ENCODE data around the gene OTUD3.
"Not testable (repeated sequence)": the region's sequence is repeated elsewhere in the genome, so short reads cannot be mapped to it uniquely, and the experiment has no call there.

The OTUD3 gene

DNA sequence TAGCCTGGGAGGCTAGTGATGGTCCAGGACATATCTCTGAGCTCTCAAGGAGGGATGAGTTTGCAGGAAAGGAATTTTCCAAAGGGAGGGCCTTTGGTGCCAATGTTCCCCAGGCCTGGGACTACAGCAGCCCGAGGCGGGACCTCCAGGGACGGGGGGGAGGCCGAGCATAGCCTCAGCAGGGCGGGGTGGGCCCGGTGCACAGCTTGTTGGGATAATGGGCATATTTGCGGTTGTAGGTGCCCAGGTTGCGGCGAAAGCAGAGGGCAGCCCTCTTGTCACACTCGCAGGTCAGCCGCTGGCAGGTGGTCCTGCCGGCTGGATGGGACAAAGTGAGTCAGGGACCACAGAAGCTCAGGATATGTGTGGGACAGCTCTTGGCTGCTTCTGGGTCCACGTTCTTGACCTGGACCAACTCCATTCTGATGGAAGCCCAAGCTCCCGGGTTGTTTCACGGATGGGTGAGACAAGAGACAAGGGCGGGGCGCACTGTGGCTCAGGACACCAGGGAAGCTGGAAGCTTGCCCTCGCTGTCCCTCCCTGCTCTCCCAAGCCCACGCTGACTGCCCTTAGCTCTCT is 38.0 kb downstream of the OTUD3 start:
- no peak for DNase-seq (ENCODE audit: low spot score)

DNA sequence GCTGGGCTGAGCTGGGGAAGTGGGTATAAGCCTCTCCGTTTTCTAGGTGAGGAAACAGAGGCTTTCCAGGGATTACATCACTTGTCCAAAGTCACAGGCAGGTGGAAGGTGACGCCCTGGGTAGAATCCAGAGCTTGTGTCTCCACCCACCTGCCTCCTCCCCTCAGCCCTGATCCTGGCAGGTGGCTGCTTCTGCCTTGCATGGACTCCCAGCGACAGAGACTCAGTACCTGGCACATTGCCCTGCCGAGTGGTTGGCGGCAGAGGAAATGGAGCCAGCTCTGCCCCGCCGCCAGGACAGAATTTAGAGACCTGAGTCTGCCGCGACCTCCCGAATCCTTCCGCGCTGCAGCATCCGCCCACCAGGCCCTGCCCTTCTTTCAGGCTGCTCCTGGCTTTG is 39.1 kb downstream of the OTUD3 start:
- no peak for DNase-seq (ENCODE audit: low spot score)

DNA sequence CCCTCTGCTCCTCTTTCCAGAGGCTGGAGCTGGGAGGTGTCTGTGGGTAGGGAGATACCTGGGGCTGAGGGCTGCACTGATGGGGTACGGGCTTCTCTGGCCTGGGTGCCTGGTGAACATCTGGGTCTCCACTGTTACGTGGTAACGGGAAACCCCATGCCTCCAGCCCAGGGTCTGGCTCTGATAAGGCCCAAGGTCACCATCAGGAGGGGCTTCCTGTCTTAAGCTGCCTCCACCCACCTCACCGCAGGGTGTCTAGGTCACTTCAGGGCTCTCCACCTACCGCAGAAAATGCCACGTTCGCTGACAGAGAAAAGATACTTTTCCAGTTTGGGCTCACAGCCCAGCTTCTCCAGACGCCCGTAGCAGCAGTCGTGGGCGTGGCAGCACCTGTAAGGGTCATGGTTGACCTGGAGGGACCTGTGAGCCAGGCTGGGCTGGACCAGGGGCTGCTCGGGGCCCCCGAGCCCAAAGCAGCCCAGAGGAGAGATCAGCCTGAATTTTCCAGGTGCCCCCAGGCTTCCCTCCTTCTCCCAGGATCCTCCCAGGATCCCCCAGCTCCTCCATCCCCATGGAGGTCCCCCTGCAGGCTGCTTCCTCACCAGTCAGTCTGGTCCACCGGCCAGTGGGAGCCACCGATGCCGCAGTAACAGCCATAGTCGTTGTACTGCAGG is 40.0 kb downstream of the OTUD3 start:
- DNase-seq (ENCODE audit: low spot score) = no peak

DNA sequence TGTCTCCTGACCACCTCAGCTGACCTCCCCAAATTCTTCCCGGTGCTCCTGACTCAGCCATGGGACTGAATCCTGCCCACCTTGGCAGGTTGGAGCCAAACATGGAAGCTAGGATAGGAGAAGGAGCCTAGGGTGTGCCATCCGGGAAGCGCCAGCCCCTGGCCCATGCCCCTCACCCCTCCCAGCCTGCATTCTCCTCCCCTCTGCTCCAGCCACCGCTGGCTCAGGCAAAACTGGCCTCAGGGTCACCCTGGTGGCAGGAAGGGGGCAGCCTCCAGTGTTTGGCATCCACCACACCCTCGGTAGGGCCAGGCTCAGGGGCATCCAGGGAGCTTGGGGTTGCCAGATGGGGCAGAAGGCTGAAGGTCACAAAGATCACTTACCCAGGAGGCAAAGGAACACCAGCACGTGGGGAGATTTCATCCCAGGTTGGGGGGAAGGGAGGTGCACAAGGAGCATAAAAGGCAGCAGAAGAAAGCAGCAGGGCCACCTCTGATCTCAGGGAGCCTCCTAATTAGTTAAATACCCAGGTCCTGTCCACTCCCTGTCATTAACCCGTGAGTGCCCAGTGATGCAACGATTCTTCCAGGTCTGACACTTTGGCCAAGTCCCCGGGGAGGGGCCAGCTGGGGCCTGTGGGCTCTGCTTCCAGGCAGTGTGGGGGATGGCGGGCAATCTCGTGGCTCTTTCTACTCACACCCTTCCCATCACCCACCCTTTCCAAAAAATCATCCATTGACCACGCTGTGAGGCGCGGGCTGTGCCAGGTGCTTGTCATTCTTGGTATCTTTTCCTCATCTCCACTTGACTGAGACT is 41.1 kb downstream of the OTUD3 start, which contains the start of gene PLA2G2E:
Gene PLA2G2E, minus strand, starts transcription at position 481 of the 816 bp plus-strand sequence. Its CDS starts 58 bp downstream, at position 423.
- DNase-seq (ENCODE audit: low spot score) = no peak

DNA sequence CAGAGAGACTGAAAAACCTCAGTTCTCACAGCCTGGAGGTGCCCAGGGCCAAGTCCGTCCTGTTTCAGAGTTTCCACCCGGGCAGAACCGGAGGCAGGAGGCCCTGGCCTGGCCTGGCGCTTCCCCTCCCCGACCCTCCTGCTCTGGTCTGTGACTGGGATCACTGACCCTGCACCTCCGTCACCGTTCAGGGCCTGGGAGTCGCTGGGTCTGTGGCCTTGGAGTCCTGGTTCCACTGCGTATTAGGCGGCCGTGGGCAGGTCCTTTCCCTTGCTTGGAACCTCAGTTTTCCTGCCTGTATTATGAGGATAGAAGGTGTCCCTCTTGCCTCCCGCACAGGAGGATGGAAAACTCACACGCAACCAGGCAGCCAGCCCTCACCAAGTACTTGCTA is 41.8 kb downstream of the OTUD3 start:
- DNase-seq (ENCODE audit: low spot score) = no peak

DNA sequence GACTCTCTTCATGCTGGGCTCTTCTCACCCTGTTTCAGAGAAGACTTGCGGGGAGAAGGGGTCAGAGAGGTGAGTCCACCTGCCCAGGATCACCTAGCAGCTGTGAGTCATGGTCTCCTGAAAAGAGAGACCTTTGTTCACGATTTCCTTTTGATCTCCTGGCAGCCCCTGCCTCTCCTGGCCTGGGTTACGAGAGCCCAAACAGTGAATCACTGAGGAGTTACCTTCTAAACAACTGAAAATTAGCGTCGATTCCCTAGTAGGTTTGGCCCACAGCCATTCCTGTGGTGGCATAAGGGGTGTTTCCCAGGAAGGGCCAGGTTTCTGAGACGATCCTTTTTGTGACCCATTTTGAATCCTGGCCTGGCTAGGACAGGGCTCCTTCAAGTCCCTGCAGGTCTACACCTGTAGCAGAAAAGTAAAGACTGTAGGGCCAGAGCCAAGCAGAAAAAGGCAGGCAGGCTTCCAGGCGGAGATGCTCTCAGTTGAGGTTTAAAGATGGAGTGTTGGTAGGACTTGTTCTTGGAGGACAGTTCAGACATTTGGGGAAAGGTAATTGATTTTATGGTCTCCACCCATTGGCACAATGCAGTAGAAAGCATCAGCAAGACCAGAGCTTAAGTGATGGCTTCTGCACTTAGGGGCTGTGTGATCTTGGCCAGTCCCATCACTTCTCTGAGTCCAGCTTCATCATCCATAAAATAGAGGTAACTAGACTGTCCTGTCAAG is 43.3 kb downstream of the OTUD3 start:
- no peak for DNase-seq (ENCODE audit: low spot score)

DNA sequence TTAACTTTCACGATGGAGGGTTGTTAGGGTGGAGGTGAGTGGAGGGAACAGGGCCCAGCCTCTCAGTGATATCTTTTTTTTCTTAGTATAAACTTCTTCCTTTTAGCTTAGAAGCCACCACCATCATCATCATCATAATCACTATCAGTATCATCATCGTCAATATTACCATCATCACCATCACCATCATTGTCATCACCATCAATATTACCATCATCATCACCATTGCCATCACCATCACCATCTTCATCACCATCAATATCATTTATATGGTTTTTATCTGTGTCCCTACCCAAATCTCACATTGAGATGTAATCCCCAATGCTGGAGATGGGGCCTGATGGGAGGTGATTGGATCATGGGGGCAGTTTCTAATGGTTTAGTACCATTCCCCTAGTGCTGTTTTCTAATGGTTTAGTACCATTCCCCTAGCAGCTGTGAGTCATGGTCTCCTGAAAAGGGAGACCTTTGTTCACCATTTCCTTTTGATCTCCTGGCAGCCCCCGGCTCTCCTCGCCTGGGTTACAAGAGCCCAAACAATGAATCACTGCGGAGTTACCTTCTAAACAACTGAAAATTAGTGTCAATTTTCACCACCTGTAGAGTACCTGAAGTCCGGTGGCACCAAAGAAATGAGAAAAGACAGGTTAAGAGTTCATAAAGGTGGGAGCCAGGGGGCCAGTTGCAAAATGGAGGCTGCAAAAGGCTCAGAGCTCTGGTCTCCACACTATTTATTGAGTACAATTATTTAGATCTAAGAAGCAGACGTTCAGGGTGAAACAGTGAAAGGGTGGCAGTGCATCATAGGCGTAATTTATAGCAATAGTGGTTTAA is 44.3 kb downstream of the OTUD3 start:
- no peak for DNase-seq (ENCODE audit: low spot score)

DNA sequence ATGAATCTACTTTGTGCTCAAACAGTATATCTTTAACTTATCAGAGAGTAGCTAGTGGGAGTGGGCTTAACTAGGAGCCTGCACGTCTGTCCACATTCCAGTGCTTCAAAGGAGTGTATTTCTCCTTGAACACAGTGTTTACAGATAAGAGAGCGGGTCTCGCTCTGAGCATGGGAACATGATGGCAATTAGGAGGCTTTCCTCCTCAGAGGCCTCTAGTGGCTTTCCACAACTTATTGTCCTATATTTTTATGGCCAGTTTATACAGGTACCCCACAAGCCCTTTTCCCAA is 44.9 kb downstream of the OTUD3 start:
- DNase-seq (ENCODE audit: low spot score) = not testable (repeated sequence)

DNA sequence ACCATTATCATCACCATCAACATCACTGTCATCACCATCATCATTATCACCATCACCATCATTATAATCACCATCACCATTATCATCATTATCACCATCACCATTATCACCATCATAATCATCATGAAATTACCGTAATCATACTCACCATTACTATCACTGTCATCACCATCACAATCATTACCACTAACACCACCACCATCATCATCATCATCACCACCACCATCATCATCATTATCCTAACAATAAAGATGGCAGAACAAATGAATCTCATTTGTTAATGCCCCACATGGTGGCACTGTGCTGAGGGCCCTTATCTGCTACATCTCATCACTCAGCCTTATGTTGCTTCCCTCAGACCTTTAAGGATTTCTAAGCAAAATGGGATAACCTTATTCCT is 50.7 kb downstream of the OTUD3 start:
- DNase-seq (ENCODE audit: low spot score) = no peak

DNA sequence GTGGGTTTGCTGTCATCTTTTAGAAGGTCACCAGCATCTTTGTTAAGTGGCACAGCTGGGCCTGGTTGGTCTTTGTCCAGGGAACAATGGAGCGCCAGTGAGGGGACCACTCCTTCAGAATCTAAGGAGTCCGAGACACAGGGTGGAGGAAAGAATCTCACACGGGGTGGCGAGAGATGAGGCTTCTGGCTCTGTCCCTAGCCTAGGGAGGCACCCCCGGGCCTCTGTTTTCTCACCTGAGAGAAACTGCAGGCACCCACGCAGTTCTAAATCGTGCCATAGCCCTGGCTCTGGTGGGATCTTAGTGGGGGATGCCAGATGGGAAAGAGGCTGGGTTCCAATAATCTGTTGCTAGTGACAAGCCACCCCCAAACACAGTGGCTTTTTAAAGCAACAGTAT is 52.1 kb downstream of the OTUD3 start:
- no peak for DNase-seq (ENCODE audit: low spot score)

DNA sequence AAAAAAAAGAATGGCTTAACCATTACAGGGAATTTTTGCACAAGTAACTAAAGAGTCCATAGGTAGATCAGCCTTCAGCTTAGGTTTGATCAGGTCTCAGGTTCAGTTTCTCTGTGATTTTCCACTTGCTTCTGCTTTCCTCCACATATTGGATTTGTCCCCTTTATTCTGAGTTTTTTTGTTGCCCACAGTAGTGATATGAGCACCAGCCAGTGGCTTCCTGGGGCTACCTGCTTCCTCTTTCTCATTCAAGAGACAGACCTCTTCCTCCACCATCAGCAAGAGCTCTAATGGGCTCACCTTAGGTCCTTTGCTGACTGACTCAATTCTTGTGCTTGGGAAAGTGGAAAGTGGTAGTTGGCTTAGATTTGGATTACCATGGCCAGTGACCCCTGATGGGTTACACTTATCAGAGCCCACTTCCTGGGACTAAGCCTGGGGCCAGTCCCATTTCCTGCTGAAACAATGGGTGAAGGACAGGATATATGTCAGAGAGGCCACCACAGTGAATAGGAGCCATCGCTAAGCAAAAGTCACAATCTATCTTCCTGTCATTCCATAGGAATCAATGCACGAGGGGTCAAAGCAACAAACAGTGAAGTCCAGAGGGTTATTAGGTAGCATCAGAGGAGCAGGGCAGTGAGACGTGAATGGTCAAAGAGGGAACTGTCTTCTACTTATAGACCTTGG is 54.0 kb downstream of the OTUD3 start:
- DNase-seq (ENCODE audit: low spot score) = no peak

DNA sequence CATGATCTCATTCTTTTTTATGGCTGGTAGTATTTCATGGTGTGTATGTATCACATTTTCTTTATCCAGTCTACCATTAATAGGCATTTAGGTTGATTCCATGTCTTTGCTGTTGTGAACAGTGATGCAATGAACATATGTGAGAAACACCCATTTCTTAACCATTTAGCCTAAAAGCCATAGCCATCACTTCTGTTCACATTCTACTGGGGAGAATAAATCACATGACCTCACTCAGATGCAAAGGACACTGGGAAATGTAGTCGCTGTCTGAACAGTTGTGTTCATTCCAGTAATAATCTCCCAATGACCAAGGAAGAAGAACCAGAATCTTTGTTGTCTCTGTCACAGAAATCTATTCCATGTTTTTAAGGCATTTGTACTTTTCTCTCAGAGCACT is 56.3 kb downstream of the OTUD3 start:
- DNase-seq (ENCODE audit: low spot score) = no peak

DNA sequence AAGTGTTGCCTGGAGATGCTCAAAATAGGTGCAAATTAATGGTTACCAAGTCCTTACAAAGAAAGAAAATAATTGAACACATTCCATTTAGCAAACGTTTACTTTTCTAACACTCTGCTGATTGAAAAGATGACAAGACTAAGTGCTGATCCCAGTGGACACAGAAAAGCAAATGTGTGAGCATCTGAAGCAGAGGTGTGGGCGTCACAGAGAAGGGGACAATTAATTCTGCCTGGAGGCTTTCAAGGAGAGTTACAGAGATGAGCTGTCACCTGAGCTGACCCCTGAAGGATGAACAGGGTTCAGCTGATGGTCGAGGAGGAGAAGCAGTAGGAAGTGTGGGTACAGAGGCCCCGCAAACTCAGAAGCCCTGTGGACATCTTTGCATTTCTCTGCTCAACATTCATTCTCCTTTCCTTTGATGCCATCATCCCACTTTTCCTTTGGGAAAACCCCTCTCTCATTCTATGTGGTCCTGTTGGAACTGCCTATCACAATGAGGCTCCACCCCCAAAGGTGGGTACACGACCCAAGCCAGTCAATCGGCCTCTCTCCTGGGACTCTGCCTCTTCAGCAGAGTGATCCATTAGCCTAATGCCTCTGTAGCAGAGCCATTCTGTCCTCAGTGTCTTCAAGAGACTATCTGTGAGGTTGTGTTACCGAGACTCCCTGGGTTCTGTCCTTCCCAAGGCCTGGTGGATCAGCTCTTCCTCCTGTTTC is 58.5 kb downstream of the OTUD3 start:
- no peak for DNase-seq (ENCODE audit: low spot score)

DNA sequence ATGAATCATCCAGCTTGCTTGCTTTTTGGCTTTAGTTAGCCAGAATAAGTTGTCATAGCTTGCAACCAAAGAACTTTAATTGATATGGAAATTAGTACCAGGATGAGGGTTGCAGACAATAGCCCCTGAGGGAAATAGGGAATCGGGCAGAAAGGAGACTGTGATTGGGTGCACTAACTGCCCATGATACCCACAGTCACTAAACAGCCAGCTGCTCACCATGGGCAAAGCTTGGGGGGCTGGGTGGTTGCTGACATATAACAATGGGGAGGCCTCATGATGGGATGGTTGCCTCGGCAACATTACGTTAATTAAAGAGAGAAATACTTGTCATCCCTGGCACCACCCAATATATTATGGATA is 59.0 kb downstream of the OTUD3 start:
- DNase-seq (ENCODE audit: low spot score) = no peak

DNA sequence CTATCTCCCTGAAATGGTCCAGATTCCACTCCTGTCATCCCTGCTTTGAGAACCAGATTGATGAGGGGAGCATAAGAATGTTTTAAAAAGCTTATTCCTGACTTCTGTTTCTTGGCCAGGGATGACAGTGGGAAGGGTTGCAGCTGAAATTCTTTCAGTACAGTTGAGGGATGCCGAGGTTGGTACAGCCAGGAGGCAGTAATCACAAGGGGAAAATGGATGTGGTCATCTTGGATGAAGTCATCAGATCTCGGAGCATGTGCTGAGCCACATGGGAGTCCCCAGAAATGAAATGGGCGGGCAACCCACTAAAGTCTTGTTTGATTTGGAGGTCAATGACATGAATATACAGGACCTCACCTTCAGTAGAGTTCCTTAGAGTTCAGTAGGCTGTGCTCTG is 59.9 kb downstream of the OTUD3 start:
- DNase-seq (ENCODE audit: low spot score) = no peak

DNA sequence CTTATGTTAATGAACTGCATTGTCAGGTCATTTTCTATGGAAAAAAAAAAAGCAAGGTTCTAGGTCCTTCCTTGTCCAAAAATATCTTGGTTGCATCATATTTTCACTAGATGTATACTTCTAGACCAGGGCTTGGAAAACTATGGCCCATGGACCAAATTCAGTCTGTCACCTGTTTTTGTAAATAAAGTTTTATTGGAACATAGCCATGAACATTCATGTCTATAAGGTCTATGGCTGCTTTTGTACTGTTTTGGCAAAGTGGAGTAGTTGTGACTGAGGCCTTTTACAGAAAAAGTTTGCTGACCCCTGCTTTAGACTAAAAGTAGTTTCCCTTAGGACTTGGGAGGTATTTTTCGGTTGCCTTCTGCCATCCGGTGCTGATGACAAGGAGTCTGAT is 60.5 kb downstream of the OTUD3 start:
- no peak for DNase-seq (ENCODE audit: low spot score)

DNA sequence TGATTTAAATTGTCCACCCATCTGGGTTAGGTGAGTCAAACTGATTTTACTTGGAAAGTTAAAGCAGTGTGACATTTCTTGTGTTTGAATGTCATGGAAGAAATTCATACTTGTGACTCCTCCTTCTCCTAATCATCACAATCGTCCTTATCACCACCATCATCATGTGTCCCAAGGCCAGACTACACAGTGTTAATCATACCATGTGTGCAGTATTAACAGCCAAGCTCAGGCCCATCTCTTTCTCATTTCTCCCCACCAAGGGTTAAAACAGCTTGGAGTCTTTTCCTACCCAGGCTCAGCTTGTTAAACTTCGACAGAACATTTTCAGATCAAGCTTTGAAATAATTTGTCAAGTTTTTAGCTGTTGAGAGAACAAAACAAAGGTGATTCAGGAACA is 63.7 kb downstream of the OTUD3 start:
- no peak for DNase-seq (ENCODE audit: low spot score)

DNA sequence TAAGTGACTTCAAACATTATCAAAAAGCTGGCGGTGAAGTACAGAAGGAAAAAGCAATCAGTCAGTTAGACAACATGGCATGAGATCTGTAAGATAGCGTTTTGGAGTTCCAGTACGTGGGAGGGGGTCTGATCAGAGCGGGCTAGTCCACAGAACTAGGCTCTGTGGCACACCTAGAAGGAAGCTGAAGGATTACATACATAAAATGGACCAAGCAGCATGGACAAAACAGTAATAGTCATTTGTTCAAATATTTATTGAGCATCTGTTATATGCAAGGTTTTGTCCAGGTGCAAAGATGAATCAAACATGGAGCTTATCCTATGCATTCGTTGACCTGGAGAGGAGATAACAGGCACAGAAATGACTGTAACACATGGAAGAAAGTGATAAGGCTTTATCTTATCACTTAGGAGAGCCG is 64.1 kb downstream of the OTUD3 start:
- DNase-seq (ENCODE audit: low spot score) = no peak

DNA sequence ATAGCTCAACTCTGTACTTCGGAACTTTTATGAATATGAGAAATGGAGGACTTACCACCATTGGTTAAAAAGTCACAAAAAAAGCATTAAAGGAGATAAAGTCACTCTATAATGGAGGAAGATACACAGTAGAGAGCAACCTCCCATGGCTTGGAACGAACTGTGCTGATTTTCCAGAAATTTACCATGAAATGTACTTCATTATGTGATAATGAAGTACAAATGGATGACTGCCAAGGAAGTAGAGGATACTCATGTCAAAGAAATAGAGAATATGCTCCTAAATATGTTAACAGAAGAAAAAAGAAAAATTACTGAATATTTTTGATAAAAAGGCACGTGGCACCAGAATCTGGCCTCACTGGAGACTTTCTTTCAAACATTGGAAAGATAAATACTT is 64.8 kb downstream of the OTUD3 start:
- no peak for DNase-seq (ENCODE audit: low spot score)

DNA sequence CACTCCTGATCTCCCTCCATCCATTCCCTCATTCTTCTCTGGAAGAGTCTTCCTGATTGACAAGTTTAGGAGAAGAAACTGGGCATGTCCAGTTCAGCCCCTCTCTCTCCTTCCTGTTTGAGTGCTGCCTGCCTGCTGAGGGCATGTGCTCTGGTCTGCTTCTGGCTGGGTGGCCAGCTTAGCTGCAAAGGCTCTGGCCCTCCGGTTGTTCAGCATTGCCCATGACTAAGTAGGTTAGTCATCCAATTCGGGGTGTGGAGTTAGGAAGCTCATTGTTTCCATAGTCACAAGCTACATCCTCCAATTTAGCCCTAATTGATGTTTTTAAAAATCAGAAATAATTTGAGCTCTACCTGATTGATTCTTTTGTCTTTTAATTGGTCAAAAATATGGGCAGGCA is 66.8 kb downstream of the OTUD3 start:
- no peak for DNase-seq (ENCODE audit: low spot score)

DNA sequence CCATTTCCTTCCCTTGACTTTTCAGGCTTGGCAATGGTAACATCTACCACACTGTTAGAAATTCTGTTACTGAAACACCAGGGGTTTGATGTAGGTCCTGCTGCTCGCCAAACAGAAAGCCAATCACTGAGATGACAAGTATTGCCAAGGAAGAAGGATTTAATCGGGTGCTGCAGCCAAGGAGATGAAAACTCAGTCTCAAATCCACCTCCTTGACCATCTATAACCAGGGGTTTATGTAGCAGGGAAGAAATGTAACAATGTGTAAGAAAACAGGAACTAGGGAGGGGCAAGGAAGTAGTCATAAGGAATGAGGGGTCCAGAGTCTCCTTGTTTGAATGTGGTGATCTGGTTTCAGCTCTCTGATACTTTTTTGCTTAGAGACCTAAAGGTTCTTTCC is 71.9 kb downstream of the OTUD3 start:
- no peak for DNase-seq (ENCODE audit: low spot score)
